DND-41 (cell line): ENCODE data around the gene PNKP.

Experiments used
- ATAC-seq: fragments of 200-7000 bp; cut with Tn5 transposase; 3 replicates; pipeline ENCODE4 v1.9.1; 2021; ENCODE audit warnings: low read depth; ENCODE audit not compliant: insufficient read depth
- DNase-seq: peaks from one replicate; pipeline ENCODE4 v3.0.0-alpha.2; 2020
- H2AFZ ChIP-seq: 2 replicates; pipeline ENCODE4 v1.6.0; 2012; ENCODE audit warnings: low read depth, low read length
- H3K27ac ChIP-seq: 2 replicates; pipeline ENCODE4 v1.5.1; 2012; ENCODE audit warnings: low read length, inconsistent platforms
- H3K27me3 ChIP-seq: fragments of 200-600 bp; sonication (generic); 2 replicates; pipeline ENCODE4 v1.6.0; 2012; ENCODE audit warnings: low read length, mild to moderate bottlenecking, inconsistent platforms; ENCODE audit not compliant: insufficient read depth, poor library complexity
- H3K36me3 ChIP-seq: 2 replicates; pipeline ENCODE4 v1.5.1; 2012; ENCODE audit warnings: low read length, inconsistent platforms; ENCODE audit not compliant: insufficient read depth
- H3K4me1 ChIP-seq: 2 replicates; pipeline ENCODE4 v1.5.1; 2012; ENCODE audit warnings: mild to moderate bottlenecking, low read length; ENCODE audit not compliant: insufficient read depth
- H3K4me2 ChIP-seq: 2 replicates; pipeline ENCODE4 v1.6.0; 2012; ENCODE audit warnings: mild to moderate bottlenecking, moderate library complexity, low read length, inconsistent platforms; ENCODE audit not compliant: insufficient read depth
- H3K4me3 ChIP-seq, 2 experiments: fragments of 200-600 bp in 1 of 2; shearing (Covaris generic) in 1 of 2; 2 replicates each; pipeline ENCODE4 v1.5.1; 2012 to 2016; ENCODE audit warnings: inconsistent platforms in 2 of 2, low read length in 2 of 2, mild to moderate bottlenecking in 2 of 2, low read depth in 1 of 2, moderate library complexity in 1 of 2
- H3K79me2 ChIP-seq: 2 replicates; pipeline ENCODE4 v1.6.0; 2012; ENCODE audit warnings: low read length, inconsistent platforms; ENCODE audit not compliant: insufficient read depth
- H3K9ac ChIP-seq: 2 replicates; pipeline ENCODE4 v1.6.0; 2012; ENCODE audit warnings: low read depth, mild to moderate bottlenecking, inconsistent platforms, low read length, moderate library complexity
- H3K9me3 ChIP-seq: 2 replicates; pipeline ENCODE4 v1.5.1; 2012; ENCODE audit warnings: low read length, moderate library complexity, mild to moderate bottlenecking, inconsistent platforms; ENCODE audit not compliant: insufficient read depth, severe bottlenecking
- H4K20me1 ChIP-seq: 2 replicates; pipeline ENCODE4 v1.6.0; 2012; ENCODE audit warnings: low read length; ENCODE audit not compliant: insufficient read depth
- EZH2 ChIP-seq: IDR thresholded peaks from 3 replicates; pipeline ENCODE4 v1.6.1; 2012; ENCODE audit warnings: borderline replicate concordance, low read depth, mild to moderate bottlenecking, moderate library complexity, low read length, inconsistent platforms; ENCODE audit not compliant: severe bottlenecking
- TF ChIP-seq, protein P1 (sequence below): IDR thresholded peaks from 2 replicates; pipeline ENCODE4 v1.5.1; 2012; ENCODE audit warnings: borderline replicate concordance, low read length, moderate library complexity, mild to moderate bottlenecking; ENCODE audit not compliant: poor library complexity, severe bottlenecking; ENCODE audit errors: extremely low read depth

The PNKP gene

DNA sequence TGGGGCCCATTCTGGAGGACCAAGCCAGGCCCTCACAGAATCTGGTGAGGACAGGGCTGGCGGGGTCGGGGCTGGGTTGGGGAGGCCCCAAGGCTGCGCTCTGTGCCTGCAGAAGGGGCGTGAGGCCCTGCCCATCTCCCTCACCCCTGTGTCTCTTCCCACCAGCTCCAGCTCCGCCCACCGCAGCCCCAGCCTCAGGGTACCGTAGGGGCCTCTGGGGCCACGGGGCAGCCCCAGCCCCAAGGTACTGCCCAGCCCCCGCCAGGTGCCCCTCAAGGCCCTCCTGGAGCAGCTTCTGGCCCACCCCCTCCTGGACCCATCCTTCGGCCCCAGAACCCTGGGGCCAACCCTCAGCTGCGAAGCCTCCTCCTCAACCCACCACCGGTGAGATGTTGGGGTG is 31.8 kb downstream of the PNKP start:
- Histone ChIP-seq H3K4me3 (no peak overlapping the region), H3K79me2 (no peaks in the 10 kb centered on the region), H3K4me2 (no peak overlapping the region), H3K9ac (no peak overlapping the region), H3K4me1 (peaks cover 3% of the 10 kb centered on the region; the same call in 1 of the 2 replicates), H3K27ac (no peak overlapping the region), H3K9me3 (no peaks in the 10 kb centered on the region), H3K27me3 (no peaks in the 10 kb centered on the region), H2AFZ (no peak overlapping the region), H3K36me3 (peaks cover 93% of the 10 kb centered on the region), H4K20me1 (peaks cover 5% of the 10 kb centered on the region; the same call in 1 of the 2 replicates)
- ATAC-seq (no peak), DNase-seq (no peak)
- no peak for TF ChIP-seq EZH2
- TF ChIP-seq, protein P1, sequence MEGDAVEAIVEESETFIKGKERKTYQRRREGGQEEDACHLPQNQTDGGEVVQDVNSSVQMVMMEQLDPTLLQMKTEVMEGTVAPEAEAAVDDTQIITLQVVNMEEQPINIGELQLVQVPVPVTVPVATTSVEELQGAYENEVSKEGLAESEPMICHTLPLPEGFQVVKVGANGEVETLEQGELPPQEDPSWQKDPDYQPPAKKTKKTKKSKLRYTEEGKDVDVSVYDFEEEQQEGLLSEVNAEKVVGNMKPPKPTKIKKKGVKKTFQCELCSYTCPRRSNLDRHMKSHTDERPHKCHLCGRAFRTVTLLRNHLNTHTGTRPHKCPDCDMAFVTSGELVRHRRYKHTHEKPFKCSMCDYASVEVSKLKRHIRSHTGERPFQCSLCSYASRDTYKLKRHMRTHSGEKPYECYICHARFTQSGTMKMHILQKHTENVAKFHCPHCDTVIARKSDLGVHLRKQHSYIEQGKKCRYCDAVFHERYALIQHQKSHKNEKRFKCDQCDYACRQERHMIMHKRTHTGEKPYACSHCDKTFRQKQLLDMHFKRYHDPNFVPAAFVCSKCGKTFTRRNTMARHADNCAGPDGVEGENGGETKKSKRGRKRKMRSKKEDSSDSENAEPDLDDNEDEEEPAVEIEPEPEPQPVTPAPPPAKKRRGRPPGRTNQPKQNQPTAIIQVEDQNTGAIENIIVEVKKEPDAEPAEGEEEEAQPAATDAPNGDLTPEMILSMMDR = no peak

DNA sequence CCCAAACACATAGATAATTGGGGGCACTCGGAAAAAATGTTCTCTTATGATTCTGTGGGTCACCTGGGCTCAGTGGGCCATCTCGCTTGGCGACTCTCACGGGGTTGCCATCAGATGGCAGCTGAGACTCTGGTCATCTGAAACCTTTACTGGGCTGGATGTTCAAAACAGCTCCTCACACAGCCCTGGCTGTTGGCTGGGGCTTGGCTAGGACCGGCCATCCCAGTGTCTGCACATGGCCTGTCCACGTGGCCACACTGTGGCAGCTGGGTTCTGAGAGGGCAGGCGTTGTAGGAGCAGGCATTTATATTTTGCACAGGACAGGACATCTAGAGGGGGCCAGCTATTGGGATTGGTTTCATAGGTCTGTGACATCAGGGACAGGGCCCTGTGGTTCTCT is 33.8 kb downstream of the PNKP start:
- Histone ChIP-seq H3K27ac (no peak overlapping the region), H3K9ac (no peak overlapping the region), H3K36me3 (peaks cover 93% of the 10 kb centered on the region), H3K27me3 (no peaks in the 10 kb centered on the region), H3K4me1 (peaks cover 3% of the 10 kb centered on the region; the same call in 1 of the 2 replicates), H3K9me3 (no peaks in the 10 kb centered on the region), H2AFZ (no peak overlapping the region), H4K20me1 (peaks cover 5% of the 10 kb centered on the region; the same call in 1 of the 2 replicates), H3K4me2 (no peak overlapping the region), H3K79me2 (no peaks in the 10 kb centered on the region), H3K4me3 (no peak overlapping the region)
- no peak for TF ChIP-seq EZH2
- TF ChIP-seq, protein P1 = no peak
- DNase-seq (no peak), ATAC-seq (no peak)

GRCh38 chr19:49832556-49832955 is 34.8 kb downstream of the PNKP start:
- peaks cover 3% of the 10 kb centered on the region; the same call in 1 of the 2 replicates for H3K4me1 ChIP-seq
- H2AFZ ChIP-seq = no peak overlapping the region
- DNase-seq (no peak), ATAC-seq (peak; percentile 70)
- peaks cover 89% of the 10 kb centered on the region for H3K36me3 ChIP-seq
- peaks cover 2% of the 10 kb centered on the region for H3K79me2 ChIP-seq
- H3K9ac ChIP-seq = no peak overlapping the region
- H3K4me2 ChIP-seq = no peak overlapping the region
- no peaks in the 10 kb centered on the region for H3K9me3 ChIP-seq
- H4K20me1 ChIP-seq = peaks cover 10% of the 10 kb centered on the region; the same call in 1 of the 2 replicates
- no peaks in the 10 kb centered on the region for H3K27me3 ChIP-seq
- TF ChIP-seq, protein P1 = no peak
- TF ChIP-seq EZH2 = no peak
- no peak overlapping the region for H3K4me3 ChIP-seq
- H3K27ac ChIP-seq = peak overlapping the region; percentile 50; the same call in 1 of the 2 replicates

- Histone ChIP-seq H3K4me2 (no peak overlapping the region), H3K9ac (no peak overlapping the region)
These were observed 35.8 kb downstream of the PNKP start for GRCh38 chr19:49831592-49831991.

More at GRCh38 chr19:49831592-49831991, 35.8 kb downstream of the PNKP start:
- H3K27me3 ChIP-seq = no peaks in the 10 kb centered on the region
- H4K20me1 ChIP-seq = peaks cover 15% of the 10 kb centered on the region
- TF ChIP-seq EZH2 = no peak
- TF ChIP-seq, protein P1 = no peak
- H3K79me2 ChIP-seq = peaks cover 11% of the 10 kb centered on the region
- H3K36me3 ChIP-seq = peaks cover 89% of the 10 kb centered on the region
- DNase-seq (no peak), ATAC-seq (no peak)
- no peaks in the 10 kb centered on the region for H3K9me3 ChIP-seq
- H3K4me1 ChIP-seq = peaks cover 3% of the 10 kb centered on the region; the same call in 1 of the 2 replicates
- H3K4me3 ChIP-seq = no peak overlapping the region
- no peak overlapping the region for H2AFZ ChIP-seq
- no peak overlapping the region for H3K27ac ChIP-seq
